Hematopoietic multipotent progenitor cell treated with erythropoietin and hydrocortisone succinate and interleukin-3 and kit ligand, for 17 days (in vitro differentiated cells): ENCODE measurements around the gene NUDT14.

Experiments
- DNase-seq: peaks from one replicate; pipeline ENCODE4 v3.0.0-alpha.2; 2015; ENCODE audit warnings: low spot score

NUDT14 gene

GRCh38 chr14:105198588-105198987, 17.5 kb upstream of the NUDT14 start:
- DNase-seq: no peak

- no peak for DNase-seq
Observed at GRCh38 chr14:105197211-105197641, 16.1 kb upstream of the NUDT14 start.

GRCh38 chr14:105196265-105196960, 15.3 kb upstream of the NUDT14 start:
- DNase-seq: no peak

DNA sequence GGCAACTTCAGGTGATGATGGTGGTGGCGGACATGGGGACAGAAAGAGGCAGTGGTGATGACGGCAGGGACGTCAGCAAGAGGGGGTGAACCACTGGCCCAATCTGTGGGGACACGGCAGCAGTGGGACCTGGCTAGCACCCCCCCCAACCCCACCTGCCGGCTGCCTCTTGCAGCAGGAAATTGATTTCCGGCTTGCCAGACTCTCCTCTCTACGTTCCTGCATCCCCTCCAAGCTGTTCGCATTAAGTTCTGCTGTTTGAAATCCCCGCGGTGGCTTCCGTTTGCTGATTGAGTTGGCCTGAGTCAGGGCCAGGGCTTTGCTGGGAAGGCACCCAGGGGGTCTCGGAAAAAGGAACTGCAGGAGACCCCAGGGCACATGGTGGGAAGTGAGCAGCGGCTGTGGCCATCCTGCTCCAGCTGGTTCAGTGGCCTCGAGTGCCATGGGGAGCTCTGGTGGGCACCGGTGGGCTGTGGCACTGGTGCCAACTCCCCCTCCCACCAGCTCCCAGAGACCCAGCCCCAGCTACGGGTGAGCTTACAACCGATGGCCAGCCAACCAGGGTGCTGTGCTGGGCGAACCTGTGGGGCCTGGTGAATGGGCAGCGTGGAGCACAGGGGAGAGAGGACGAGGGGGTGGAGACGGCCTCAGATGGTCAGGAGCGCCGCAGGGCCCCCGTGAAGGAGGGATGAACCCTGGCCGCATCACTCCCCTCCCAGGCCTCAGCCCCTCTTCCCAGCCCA, 14.6 kb upstream of the NUDT14 start:
- DNase-seq: no peak

DNA sequence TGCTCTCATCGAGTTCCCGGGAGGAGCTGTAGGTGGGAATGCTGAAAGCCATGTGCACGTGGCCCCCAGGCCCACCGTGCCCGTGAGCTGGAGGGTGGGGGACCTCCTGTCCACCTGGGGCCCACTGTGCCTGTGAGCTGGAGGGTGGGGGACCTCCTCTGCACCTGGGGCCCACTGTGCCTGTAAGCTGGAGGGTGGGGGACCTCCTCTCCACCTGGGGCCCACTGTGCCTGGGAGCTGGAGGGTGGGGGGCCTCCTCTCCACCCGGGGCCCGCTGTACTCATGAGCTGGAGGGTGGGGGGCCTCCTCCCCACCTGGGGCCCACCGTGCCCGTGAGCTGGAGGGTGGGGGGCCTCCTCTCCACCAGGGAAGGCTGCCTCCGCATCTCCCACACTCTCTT, 13.9 kb upstream of the NUDT14 start:
- no peak for DNase-seq

DNA sequence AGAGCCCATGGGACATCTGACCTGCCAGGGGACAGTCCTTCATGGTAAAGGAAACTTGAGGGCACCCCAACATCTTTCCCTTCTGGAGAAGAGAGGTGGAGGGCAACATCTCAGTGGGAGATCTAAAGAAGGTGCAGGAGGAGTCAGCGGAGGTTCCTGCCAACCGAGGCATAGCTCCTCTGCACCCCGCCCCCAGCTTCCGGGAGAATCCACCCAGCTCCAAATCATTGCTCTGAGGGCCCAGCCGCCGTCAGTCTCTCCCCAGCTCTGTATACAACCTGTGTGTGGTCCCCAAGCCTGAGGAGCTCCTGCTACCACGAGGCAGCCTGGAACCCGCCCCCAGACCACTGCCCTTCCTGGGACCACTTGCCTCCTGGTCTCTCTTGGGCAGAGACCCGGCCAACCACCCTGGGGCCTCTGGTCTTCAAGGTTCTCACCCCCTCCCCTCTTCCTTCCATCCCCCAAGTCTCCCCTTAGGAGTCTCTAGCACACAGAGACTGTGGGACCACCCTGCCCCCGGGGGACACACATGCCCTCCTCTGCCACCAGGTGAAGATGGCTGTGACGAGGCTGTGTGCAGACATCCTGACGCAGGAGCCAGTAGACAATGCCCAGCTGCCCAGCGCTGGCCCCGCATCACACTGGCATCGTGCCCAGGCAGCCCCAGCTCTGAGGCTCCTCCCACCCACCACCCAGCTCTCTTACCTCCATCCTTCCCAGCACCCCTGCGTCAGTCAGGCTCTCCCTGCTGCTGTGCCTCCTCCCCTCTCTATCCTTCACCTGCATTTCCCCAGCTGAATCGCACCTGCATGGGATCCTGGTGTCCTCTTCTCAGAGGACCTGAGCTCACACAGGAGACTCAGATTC, 13.0 kb upstream of the NUDT14 start:
- DNase-seq: no peak

- DNase-seq: no peak
Observed at GRCh38 chr14:105192866-105193731, 12.0 kb upstream of the NUDT14 start.

GRCh38 chr14:105187935-105188524, 6.9 kb upstream of the NUDT14 start:
- DNase-seq: no peak

- no peak for DNase-seq
Observed at GRCh38 chr14:105187116-105187515, 6.0 kb upstream of the NUDT14 start.

DNA sequence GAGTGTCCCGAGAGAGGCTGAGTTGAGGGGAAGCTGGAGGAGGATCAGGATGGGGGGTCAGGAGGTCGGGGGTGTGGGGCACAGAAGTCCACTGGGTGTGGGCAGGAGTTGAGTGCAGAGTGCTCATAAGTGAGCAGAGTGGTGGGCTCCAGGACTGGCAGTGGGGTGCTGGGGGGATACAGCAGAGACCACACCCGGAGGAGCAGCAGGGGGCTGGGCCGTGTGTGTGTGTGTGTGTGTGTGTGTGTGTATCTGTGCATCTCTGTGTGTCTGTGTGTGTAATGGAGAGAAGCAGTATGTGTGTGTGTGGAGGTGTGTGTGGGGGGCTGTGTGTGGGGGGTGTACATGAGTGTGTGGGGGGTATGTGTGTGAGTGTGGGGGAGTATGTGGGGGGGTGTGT, 4.9 kb upstream of the NUDT14 start:
- DNase-seq: no peak

GRCh38 chr14:105185001-105185400, 3.9 kb upstream of the NUDT14 start:
- no peak for DNase-seq

DNA sequence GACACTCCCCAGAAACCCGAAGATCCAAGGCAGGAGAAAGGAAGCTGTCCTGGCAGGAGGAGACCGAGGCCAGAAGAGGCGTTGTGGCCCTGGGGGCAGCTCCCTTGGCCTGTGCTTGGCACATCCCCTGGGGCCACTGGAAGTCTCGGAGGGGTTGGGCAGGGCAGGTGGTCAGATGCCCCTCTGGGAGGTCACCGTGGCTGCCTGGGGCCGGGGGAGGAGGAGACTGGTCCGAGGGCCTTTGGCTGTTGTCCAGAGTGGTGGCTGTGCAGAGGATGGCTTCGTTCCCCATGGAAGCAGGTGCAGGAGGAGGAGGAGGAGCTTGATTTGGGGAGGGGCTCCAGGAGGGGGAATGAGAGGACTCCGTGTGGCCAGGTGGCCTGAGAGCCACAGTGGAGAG, 3.3 kb upstream of the NUDT14 start:
- no peak for DNase-seq

DNA sequence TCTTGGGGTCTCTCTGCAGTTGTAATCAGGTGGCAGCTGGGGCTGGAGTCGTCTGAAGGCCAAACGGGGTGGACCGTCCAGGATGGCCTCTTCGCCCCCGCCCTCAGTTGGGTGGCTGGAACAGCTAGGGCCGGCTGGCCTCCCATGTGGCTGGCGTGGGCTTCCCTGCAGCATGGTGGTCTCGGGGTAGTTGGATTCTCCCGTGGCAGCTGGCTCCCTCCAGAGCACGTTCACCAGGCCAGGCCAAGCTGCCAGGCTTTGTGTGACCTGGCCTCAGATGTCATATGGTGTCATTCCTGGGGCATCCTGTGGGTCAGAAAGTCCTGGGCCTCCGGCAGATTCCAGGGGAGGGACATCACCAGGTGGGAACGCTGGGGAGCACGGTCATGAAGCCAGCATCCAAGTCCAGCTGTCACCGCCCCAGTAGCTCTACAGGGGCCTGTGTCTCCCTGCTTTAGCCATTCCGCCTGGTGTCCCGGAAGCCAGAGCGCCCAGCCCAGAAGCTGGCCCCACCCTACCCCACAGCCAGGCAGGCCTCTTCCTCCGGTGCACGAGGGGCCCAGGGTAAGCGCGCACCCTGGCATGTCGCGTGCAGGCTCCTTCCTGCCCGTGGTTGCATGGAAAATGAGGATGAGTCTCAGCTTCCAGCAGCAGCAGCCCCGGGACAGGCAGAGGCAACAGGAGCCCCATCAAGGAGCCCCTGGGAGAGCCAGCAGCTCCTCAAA, 1.3 kb upstream of the NUDT14 start:
- DNase-seq: no peak

DNA sequence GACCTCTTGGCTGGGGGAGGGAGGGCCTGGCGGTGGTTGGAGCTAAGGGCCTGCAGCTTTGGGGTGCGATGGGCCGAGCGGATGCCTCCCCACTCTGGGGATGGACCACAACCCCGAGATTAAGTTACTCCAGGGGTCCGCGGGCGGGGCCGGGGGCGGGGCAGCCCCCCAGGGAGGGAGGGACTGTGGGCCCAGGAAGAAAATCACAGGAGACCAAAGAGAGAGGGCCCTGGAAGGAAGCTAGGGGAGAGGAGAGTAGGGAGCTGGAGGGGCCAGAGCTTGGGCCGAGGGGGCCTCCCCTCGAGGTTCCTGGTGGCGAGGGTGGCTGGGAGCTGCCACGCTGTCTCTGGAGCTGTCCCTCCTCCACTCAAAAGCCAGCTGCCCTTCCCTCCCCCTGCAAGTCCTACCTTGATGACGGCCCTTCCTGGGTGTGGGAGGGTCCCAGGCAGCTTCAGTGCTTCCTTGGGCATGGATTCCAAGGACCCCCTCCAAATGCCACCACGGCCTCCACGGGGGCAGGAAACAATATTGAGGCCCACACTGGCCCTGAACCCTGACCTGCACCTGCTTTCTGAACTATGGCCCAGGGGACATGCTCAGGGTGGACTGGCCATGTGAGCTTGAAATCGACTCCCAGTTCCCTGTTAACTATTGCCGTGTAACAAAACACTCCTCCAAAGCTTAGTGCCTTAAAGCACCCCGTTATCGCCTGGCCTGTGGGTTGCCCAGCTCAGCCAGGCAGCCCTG, 610 bp upstream of the NUDT14 start:
- no peak for DNase-seq

DNA sequence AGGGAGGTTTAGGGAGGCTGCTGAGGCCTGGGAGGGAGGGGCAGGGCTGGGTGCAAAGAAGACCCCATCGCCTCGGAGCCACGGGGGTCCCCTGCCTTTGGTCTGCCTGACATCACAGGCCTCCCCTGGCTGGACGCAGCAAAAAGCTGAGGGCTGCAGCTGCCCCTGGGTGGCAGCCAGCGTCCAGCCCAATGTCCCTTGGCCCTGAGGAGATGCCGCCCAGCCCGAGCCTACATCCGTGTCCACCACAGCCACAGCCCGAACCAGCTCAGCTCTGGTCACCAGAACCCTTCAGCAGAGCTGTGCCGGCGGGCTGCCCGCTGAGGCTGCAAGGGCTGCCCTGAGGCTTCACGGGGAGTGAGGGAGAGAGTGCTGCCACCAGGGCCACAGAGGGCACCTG, 1.9 kb downstream of the NUDT14 start:
- no peak for DNase-seq

GRCh38 chr14:105178868-105179140, 2.3 kb downstream of the NUDT14 start:
- no peak for DNase-seq

DNA sequence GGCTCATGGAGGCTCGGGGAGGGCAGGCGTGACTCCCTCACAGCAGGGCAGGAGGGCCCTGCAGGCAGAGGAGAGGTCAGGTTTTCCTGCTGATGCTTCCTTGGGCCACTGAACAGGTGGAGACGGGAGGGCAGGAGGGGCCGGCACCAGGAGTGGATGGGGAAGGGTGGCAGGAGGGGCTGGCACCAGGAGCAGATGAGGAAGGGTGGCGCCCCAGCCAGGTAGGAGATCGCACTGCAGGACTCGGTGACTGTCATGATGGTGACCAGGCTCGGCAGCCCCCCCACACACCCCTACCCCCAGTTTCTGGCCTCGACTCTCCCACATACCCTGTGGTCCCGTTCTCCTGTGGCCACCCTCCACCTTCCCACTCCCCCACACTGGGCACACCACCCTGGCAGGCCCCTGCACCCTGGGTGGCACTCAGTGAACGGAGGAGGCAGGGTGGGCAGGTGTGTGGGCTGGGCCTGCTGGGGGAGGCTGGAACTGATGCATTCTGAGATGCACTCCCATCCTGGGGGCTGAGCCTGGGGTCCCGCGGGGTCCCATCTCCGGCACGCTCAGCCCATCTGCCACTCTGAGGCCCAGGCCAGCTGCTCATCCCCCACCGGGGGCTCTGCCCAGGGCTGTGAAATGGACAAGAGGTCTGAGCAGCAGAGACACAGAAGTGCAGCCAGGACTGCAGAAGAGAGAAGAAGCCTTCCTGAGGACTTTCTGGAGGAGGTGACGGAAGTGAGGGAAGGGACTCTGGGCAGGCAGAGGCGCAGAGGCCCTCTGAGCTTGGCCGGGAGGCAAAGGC, 2.8 kb downstream of the NUDT14 start:
- DNase-seq: no peak

- no peak for DNase-seq
Observed at GRCh38 chr14:105177082-105177481, 4.0 kb downstream of the NUDT14 start.

DNA sequence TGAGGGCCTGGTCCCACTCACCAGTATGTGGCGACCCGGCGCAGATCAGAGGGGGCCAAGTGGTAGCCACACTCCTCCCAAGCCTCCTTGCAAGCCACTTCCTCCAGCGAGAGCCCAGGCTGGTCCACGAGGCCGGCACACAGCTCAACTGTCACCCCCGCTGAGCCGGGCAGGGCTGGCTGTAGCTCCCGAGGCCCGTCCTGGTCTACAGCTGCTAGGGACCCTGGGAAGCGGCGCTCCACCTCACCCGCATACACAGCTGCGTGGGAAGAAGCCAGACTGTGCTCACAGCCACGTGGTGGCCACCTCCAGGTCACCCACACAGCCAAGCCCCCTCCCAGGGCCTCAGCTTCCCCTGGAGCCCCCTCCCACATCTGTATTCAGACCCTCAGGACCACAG, 4.6 kb downstream of the NUDT14 start:
- no peak for DNase-seq
